Naive thymus-derived CD8-positive, alpha-beta T cell (primary cell): ENCODE measurements around the gene DIS3L. TPM values are rescaled to one million over a fixed set of nuclear protein-coding genes. Genes with fewer than 3 reads are reported as not detected.
A peak's percentile ranks its signal among the peaks of the same experiment; 100 is the strongest.
"Not testable (repeated sequence)": the region's sequence is repeated elsewhere in the genome, so short reads cannot be mapped to it uniquely, and the experiment has no call there.

Experiments used
- ATAC-seq, 2 donors: fragments of 150-1000 bp; cut with Tn5 transposase in 1 of 2; sonication (Bioruptor Pico), chemical (Tn5 transposase) in 1 of 2; 1 replicate in 1 of 2; 2 replicates in 1 of 2; pipeline ENCODE4 v1.10.0; 2021; ENCODE audit warnings: mild to moderate bottlenecking in 2 of 2, moderate library complexity in 2 of 2
- POLR2A ChIA-PET: fragments of 350-600 bp; sonication (Branson Sonifier 250); formaldehyde crosslinking; loops from one replicate; lab custom pipeline; 2021; ENCODE audit warnings: antibody characterized with exemption; lab: Charles Lee
- DNase-seq, 10 donors: peaks; one replicate each; pipeline versions ENCODE4 v3.0.0 to v3.0.0-alpha.2; 2020 to 2022
- H3K27ac Mint-ChIP-seq, 10 donors: one replicate each; pipeline ENCODE4 v1.8.0; 2020 to 2022; ENCODE audit warnings: mild to moderate bottlenecking in 10 of 10, mixed read lengths in 10 of 10, moderate library complexity in 4 of 10, inconsistent platforms in 1 of 10
- H3K27me3 Mint-ChIP-seq, 5 donors: one replicate each; pipeline ENCODE4 v1.8.0; 2021 to 2022; ENCODE audit warnings: mixed read lengths in 5 of 5
- H3K36me3 Mint-ChIP-seq, 3 donors: one replicate each; pipeline ENCODE4 v1.8.0; 2020 to 2022; ENCODE audit warnings: mixed read lengths in 3 of 3, mild to moderate bottlenecking in 2 of 3, inconsistent platforms in 1 of 3
- H3K4me1 Mint-ChIP-seq, 4 donors: one replicate each; pipeline ENCODE4 v1.8.0; 2021 to 2022; ENCODE audit warnings: mixed read lengths in 4 of 4
- H3K4me3 Mint-ChIP-seq, 10 donors: one replicate each; pipeline ENCODE4 v1.8.0; 2020 to 2022; ENCODE audit warnings: mild to moderate bottlenecking in 10 of 10, mixed read lengths in 10 of 10, moderate library complexity in 6 of 10, inconsistent platforms in 1 of 10
- H3K9me3 Mint-ChIP-seq, 9 donors: one replicate each; pipeline ENCODE4 v1.8.0; 2020 to 2022; ENCODE audit warnings: mixed read lengths in 9 of 9, mild to moderate bottlenecking in 3 of 9, inconsistent platforms in 1 of 9, moderate library complexity in 1 of 9
- polyA plus RNA-seq, 3 donors: library from polyadenylated mRNA; unstranded; fragments of 300-500 nt; fragmentation: Illumina TruSeq; gene quantifications; one replicate each; pipeline ENCODE4 v1.2.3, GENCODE V29; 2021
- total RNA-seq, 8 experiments: library from RNA in 2 of 8; stranded (reverse) in 2 of 8; gene quantifications; one replicate each; pipeline ENCODE4 v1.2.3 and lab custom pipeline; 2021 to 2026

The DIS3L gene
- total and polyA plus RNA-seq, 5 experiments from 2014 or later = 25.5 to 41.0 (median 39.8) TPM

- peaks cover 12 to 46% (median 39%) of the 10 kb centered on the region in 4 donors for H3K4me1 Mint-ChIP-seq
- no peak overlapping the region for H3K4me3 Mint-ChIP-seq
- ATAC-seq = no peak
- no peaks in the 10 kb centered on the region for H3K9me3 Mint-ChIP-seq
- H3K27ac Mint-ChIP-seq = peak overlapping the region in 2 of 10 donors; percentile 51 to 95
- H3K36me3 Mint-ChIP-seq = peaks cover 0 to 43% (median 2%) of the 10 kb centered on the region in 3 donors
- no peak for DNase-seq
- no peaks in the 10 kb centered on the region for H3K27me3 Mint-ChIP-seq
- POLR2A ChIA-PET = interaction anchor here (1.8 kb wide), 1 partner anchor 992 kb away, joined by 5 read pairs; the partner anchor contains the start of gene RNU5B-1
These were observed 2.8 kb downstream of the DIS3L start for GRCh38 chr15:66296186-66296585.

DNA sequence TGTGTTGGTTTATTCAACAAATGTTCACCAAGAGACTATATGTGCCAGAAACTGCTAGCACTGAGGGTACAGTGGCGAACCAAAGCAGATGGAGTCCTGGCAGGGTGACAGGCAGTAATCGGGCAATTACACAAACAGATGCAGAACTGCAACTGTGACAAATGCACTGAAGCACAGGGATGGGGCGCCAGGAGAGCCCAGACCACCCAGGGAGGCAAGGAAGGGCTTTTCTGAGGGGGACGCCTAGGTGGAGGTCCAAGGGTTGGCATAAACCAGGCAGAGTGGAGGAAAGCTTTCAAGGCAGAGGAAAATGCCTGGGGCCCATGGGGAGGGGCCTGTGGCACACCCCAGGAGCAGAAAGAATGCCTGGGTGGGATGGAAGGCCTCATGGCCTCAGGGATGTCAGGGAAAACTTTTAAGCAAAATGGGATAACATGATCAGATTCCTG, 5.5 kb downstream of the DIS3L start:
- peaks cover 13 to 43% (median 31%) of the 10 kb centered on the region in 4 donors for H3K4me1 Mint-ChIP-seq

DNA sequence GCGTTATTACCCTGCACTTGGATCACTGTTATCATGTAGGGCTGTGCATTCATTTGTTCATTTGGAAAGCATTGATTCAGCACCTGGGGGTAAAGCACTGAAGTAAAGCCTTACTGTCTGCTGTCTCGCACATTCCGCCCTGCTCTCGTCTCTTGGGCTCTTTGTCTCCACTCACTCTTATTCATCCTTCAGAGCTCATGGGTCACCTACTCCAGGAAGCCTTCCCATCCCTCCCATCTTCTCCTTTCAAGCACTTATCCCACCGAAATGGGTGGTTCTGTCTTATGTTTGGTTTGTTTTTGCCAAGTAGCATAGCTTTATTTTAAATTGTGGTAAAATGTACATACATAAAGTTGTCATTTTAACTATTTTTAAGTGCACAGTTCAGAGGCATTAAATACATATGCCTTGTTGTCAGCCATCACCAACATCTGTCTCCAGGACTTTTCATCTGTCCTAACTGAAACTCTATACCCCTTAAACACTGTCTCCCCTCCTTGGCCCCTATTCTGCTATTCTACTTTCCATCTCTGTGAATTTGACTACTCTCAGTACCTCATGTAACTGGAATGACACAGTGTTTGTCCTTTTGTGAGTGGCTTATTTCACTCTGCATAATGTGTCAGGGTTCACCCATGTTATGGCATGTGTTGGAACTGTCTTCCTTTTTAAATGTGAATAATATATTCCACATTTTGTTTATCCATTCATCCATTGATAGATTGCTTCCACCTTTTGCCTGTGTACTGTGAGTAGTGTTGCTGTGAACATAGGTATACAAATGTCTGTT, 9.3 kb downstream of the DIS3L start:
- Mint-ChIP-seq H3K36me3 (peaks cover 0 to 72% (median 2%) of the 10 kb centered on the region in 3 donors), H3K9me3 (no peaks in the 10 kb centered on the region), H3K27me3 (no peaks in the 10 kb centered on the region), H3K4me1 (peaks cover 0 to 20% (median 16%) of the 10 kb centered on the region in 4 donors), H3K27ac (peak overlapping the region in 3 of 10 donors; percentile 2 to 65 (median 41)), H3K4me3 (peak overlapping the region in 1 of 10 donors; percentile 3)
- no peak for ATAC-seq
- no peak for DNase-seq
- POLR2A ChIA-PET = interaction anchor here (1.7 kb wide), 1 partner anchor 8 kb away, joined by 4 read pairs; no protein-coding TSS in a partner anchor

More for the DNA sequence above, 5.5 kb downstream of the DIS3L start:
- no peak for ATAC-seq
- no peak for DNase-seq
- POLR2A ChIA-PET = no interaction called here
- no peak overlapping the region for H3K4me3 Mint-ChIP-seq
- H3K9me3 Mint-ChIP-seq = no peaks in the 10 kb centered on the region
- H3K36me3 Mint-ChIP-seq = peaks cover 0 to 67% (median 2%) of the 10 kb centered on the region in 3 donors
- no peaks in the 10 kb centered on the region for H3K27me3 Mint-ChIP-seq
- peak overlapping the region in 4 of 10 donors; percentile 37 to 74 (median 60) for H3K27ac Mint-ChIP-seq

- POLR2A ChIA-PET, DNase-seq, H3K27me3 Mint-ChIP-seq, H3K9me3 Mint-ChIP-seq, ATAC-seq, H3K4me3 Mint-ChIP-seq: not testable (repeated sequence)
- H3K4me1 Mint-ChIP-seq = peaks cover 0 to 19% (median 14%) of the 10 kb centered on the region in 4 donors
- peak overlapping the region in 1 of 10 donors; percentile 56 for H3K27ac Mint-ChIP-seq
- peaks cover 4 to 74% (median 8%) of the 10 kb centered on the region in 3 donors for H3K36me3 Mint-ChIP-seq
These were observed 11.1 kb downstream of the DIS3L start for GRCh38 chr15:66304425-66304824.

DNA sequence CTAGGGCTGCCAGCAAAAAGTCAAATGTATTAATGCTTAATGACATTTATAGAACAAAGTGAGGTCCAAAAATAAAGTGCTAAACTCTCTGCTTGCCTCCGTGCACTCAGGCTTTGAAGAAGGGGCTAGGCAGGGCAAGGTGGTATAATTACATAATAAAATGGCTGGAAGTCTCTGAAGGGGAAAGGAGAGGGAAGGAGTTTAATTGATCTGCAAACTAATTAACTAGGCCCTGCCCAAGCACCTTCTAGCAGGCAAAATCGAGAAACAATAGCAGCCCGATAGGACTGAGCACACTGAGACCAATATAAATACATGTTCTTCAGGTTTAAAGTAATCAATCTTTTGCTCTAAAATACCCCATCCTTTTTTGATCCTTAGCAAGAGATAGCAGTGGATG, 13.0 kb downstream of the DIS3L start:
- POLR2A ChIA-PET = no interaction called here
- H3K9me3 Mint-ChIP-seq = no peaks in the 10 kb centered on the region
- H3K36me3 Mint-ChIP-seq = peaks cover 7 to 81% (median 8%) of the 10 kb centered on the region in 3 donors
- DNase-seq = no peak
- peak overlapping the region in 3 of 10 donors; percentile 43 to 69 (median 46) for H3K27ac Mint-ChIP-seq
- no peak overlapping the region for H3K4me3 Mint-ChIP-seq
- peaks cover 0 to 16% (median 13%) of the 10 kb centered on the region in 4 donors for H3K4me1 Mint-ChIP-seq
- no peak for ATAC-seq
- H3K27me3 Mint-ChIP-seq = no peaks in the 10 kb centered on the region

- no peaks in the 10 kb centered on the region for H3K9me3 Mint-ChIP-seq
- no peaks in the 10 kb centered on the region for H3K27me3 Mint-ChIP-seq
- ATAC-seq (no peak), DNase-seq (no peak)
- POLR2A ChIA-PET = interaction anchor here (1.0 kb wide), 1 partner anchor 14 kb away, joined by 3 read pairs; no protein-coding TSS in a partner anchor
- peak overlapping the region in 1 of 10 donors; percentile 75 for H3K27ac Mint-ChIP-seq
- H3K4me1 Mint-ChIP-seq = peaks cover 0 to 8% (median 1%) of the 10 kb centered on the region in 4 donors
- peaks cover 8 to 83% (median 12%) of the 10 kb centered on the region in 3 donors for H3K36me3 Mint-ChIP-seq
- no peak overlapping the region for H3K4me3 Mint-ChIP-seq
These were observed 15.2 kb downstream of the DIS3L start for GRCh38 chr15:66308531-66308930.

GRCh38 chr15:66309828-66310227, 16.5 kb downstream of the DIS3L start:
- no peak overlapping the region for H3K4me3 Mint-ChIP-seq
- H3K4me1 Mint-ChIP-seq = peaks cover 0 to 8% (median 0%) of the 10 kb centered on the region in 4 donors
- ATAC-seq = no peak
- no peaks in the 10 kb centered on the region for H3K27me3 Mint-ChIP-seq
- POLR2A ChIA-PET = no interaction called here
- H3K36me3 Mint-ChIP-seq = peaks cover 8 to 90% (median 12%) of the 10 kb centered on the region in 3 donors
- no peak for DNase-seq
- H3K9me3 Mint-ChIP-seq = no peaks in the 10 kb centered on the region
- H3K27ac Mint-ChIP-seq = no peak overlapping the region

- no peak for DNase-seq
- Mint-ChIP-seq H3K9me3 (no peaks in the 10 kb centered on the region), H3K36me3 (peaks cover 8 to 94% (median 16%) of the 10 kb centered on the region in 3 donors), H3K27ac (peak overlapping the region in 4 of 10 donors; percentile 6 to 83 (median 38)), H3K4me1 (peaks cover 0 to 12% (median 0%) of the 10 kb centered on the region in 4 donors), H3K4me3 (no peak overlapping the region), H3K27me3 (no peaks in the 10 kb centered on the region)
- ATAC-seq = no peak
- POLR2A ChIA-PET = no interaction called here
These were observed 17.4 kb downstream of the DIS3L start for GRCh38 chr15:66310786-66311185.

DNA sequence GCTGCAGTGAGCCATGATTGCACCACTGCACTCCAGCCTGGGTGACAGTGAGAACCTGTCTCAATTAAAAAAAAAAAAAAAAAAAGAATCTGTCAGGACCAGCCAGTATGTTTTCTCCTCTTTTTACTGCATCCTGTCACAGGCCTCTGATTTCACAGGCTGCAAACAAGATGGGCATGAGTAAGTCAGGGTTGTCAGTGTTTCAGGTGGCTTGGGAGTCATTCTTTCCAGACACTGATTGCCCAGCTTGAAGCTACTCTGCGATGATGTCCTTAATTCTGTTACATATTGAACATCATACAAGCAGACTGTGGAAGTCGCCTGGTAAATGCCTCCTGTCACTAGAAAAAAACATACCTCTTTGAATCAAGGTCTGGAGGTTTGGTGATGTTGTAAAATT, 18.8 kb downstream of the DIS3L start:
- no peaks in the 10 kb centered on the region for H3K9me3 Mint-ChIP-seq
- H3K36me3 Mint-ChIP-seq = peaks cover 8 to 94% (median 19%) of the 10 kb centered on the region in 3 donors
- H3K27me3 Mint-ChIP-seq = no peaks in the 10 kb centered on the region
- DNase-seq (no peak), ATAC-seq (no peak)
- H3K4me1 Mint-ChIP-seq = peaks cover 0 to 15% (median under 1%) of the 10 kb centered on the region in 4 donors
- POLR2A ChIA-PET = no interaction called here
- H3K27ac Mint-ChIP-seq = peak overlapping the region in 1 of 10 donors; percentile 5
- no peak overlapping the region for H3K4me3 Mint-ChIP-seq

GRCh38 chr15:66323312-66323928, 30.1 kb downstream of the DIS3L start:
- POLR2A ChIA-PET = no interaction called here
- Mint-ChIP-seq H3K4me3 (no peak overlapping the region), H3K27me3 (no peaks in the 10 kb centered on the region), H3K27ac (peak overlapping the region in 3 of 10 donors; percentile 18 to 61 (median 21)), H3K36me3 (peaks cover 0 to 90% (median 8%) of the 10 kb centered on the region in 3 donors), H3K9me3 (no peaks in the 10 kb centered on the region), H3K4me1 (peaks cover 0 to 2% (median 0%) of the 10 kb centered on the region in 4 donors)
- ATAC-seq = no peak
- no peak for DNase-seq

DNA sequence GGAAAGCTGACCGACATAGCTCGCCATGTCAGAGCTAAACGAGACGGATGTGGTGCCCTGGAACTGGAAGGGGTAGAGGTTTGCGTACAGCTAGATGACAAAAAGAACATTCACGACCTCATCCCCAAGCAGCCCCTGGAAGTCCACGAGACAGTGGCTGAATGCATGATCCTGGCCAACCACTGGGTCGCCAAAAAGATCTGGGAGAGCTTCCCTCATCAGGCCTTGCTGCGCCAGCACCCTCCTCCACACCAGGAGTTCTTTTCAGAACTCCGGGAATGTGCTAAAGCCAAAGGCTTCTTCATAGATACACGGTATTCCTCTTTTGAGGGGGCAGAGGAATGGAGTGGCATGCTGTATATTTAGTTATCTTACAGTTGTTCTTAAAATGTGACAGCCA, 32.7 kb downstream of the DIS3L start:
- peaks cover 0 to 2% (median 0%) of the 10 kb centered on the region in 4 donors for H3K4me1 Mint-ChIP-seq
- ATAC-seq (no peak), DNase-seq (no peak)
- H3K36me3 Mint-ChIP-seq = peaks cover 0 to 90% (median 7%) of the 10 kb centered on the region in 3 donors
- POLR2A ChIA-PET = no interaction called here
- no peak overlapping the region for H3K27ac Mint-ChIP-seq
- no peak overlapping the region for H3K4me3 Mint-ChIP-seq
- H3K9me3 Mint-ChIP-seq = no peaks in the 10 kb centered on the region
- H3K27me3 Mint-ChIP-seq = no peaks in the 10 kb centered on the region

DNA sequence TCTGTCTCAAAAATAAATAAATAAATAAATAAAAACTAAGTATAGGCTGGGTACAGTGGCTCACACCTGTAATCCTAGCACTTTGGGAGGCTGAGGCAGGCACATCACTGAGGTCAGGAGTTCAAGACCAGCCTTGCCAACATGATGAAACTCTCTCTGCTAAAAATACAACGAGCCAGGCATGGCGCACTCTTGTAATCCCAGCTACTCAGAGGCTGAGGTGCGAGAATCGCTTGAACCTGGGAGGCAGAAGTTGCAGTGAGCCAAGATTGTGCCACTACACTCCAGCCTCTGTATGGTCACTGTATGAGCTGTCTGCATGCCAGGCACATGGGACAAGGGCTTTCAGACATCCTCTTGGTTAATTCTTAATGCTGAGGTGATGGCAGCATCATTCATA, 34.4 kb downstream of the DIS3L start:
- H3K4me3 Mint-ChIP-seq = no peak overlapping the region
- ATAC-seq (no peak), DNase-seq (no peak)
- POLR2A ChIA-PET = no interaction called here
- peaks cover 0 to 2% (median 0%) of the 10 kb centered on the region in 4 donors for H3K4me1 Mint-ChIP-seq
- no peaks in the 10 kb centered on the region for H3K27me3 Mint-ChIP-seq
- H3K9me3 Mint-ChIP-seq = no peaks in the 10 kb centered on the region
- peaks cover 0 to 88% (median 7%) of the 10 kb centered on the region in 3 donors for H3K36me3 Mint-ChIP-seq
- H3K27ac Mint-ChIP-seq = peak overlapping the region in 3 of 10 donors; percentile 8 to 40 (median 11)
